Esophagus squamous epithelium (tissue), 4 donors: ENCODE results near the gene NFAT5.

Experiments
- POLR2A ChIP-seq, 4 donors: fragments of 450-650 bp; IDR thresholded peaks; one replicate each; pipeline ENCODE4 v1.6.1; 2017; ENCODE audit warnings: antibody characterized with exemption in 4 of 4, mild to moderate bottlenecking in 4 of 4, moderate library complexity in 3 of 4
- TF ChIP-seq, protein P1 (sequence below), 6 experiments: fragments of 450-650 bp in 4 of 6; fragments of 200-600 bp in 2 of 6; sonication (generic) in 2 of 6; IDR thresholded peaks; one replicate each; pipeline ENCODE4 v1.5.1; 2016 to 2019; ENCODE audit warnings: antibody characterized with exemption in 6 of 6, mild to moderate bottlenecking in 4 of 6, moderate library complexity in 4 of 6

DNA sequence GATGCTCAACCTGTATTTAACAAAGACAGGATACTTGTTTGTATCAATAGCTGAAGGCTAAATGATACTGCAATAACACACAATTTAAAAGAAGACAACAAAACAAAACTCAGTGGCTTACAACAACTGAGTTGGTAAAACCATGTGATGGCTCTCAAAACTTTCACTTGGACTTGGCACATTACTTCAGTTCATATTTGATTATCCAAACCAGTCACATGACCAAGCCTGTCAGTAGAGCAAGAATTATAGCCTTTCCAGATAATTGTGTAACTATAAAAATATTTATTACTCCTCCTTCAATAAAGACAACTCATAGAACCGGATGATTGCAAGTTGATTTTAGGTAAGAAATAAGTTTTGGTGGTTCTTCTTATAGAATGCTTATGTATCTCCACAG, 103.8 kb downstream of the NFAT5 start:
- TF ChIP-seq, protein P1, sequence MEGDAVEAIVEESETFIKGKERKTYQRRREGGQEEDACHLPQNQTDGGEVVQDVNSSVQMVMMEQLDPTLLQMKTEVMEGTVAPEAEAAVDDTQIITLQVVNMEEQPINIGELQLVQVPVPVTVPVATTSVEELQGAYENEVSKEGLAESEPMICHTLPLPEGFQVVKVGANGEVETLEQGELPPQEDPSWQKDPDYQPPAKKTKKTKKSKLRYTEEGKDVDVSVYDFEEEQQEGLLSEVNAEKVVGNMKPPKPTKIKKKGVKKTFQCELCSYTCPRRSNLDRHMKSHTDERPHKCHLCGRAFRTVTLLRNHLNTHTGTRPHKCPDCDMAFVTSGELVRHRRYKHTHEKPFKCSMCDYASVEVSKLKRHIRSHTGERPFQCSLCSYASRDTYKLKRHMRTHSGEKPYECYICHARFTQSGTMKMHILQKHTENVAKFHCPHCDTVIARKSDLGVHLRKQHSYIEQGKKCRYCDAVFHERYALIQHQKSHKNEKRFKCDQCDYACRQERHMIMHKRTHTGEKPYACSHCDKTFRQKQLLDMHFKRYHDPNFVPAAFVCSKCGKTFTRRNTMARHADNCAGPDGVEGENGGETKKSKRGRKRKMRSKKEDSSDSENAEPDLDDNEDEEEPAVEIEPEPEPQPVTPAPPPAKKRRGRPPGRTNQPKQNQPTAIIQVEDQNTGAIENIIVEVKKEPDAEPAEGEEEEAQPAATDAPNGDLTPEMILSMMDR (IDR thresholded peaks at IDR 0.05): no peak
- no peak for TF ChIP-seq POLR2A (IDR thresholded peaks at IDR 0.05)
